A549 (cell line): ENCODE results near the gene SUGCT. TPM values are rescaled to one million over a fixed set of nuclear protein-coding genes. Genes with fewer than 3 reads are reported as not detected.

Experiments
- ATAC-seq, 2 experiments: fragments of 200-7000 bp in 1 of 2; fragments of >200 bp in 1 of 2; cut with Nextera tagmentation in 1 of 2; cut with Tn5 transposase in 1 of 2; 3 replicates each; pipeline versions ENCODE4 v1.8.0 to v1.9.1; 2018 to 2020; ENCODE audit warnings: mild to moderate bottlenecking in 1 of 2, moderate library complexity in 1 of 2
- CTCF ChIA-PET: fragments of 300-600 bp; sonication (Branson Sonifier 250); formaldehyde crosslinking; extraction: SDS; loops from one replicate; lab custom pipeline; 2021; ENCODE audit warnings: antibody characterized with exemption, inconsistent platforms; lab: Yijun Ruan, JAX
- POLR2A ChIA-PET: fragments of 350-600 bp; formaldehyde crosslinking; extraction: SDS; loops from one replicate; lab custom pipeline; 2021; ENCODE audit warnings: antibody characterized with exemption, inconsistent platforms; lab: Yijun Ruan, JAX
- DNase-seq, 2 experiments: peaks; one replicate each; pipeline versions ENCODE4 v3.0.0 to v3.0.0-alpha.2; 2011 to 2016; ENCODE audit warnings: low read depth in 1 of 2, low spot score in 1 of 2
- FAIRE-seq: peaks from 2 replicates; lab custom pipeline; 2011; peaks lifted over from hg19 to GRCh38; lab: Jason Lieb, UNC
- H3K27ac ChIP-seq, 2 experiments: fragments of >200 bp; sonication (Bioruptor Twin); formaldehyde crosslinking; 3 replicates each; pipeline ENCODE4 v1.5.1; 2016 to 2017
- H3K4me1 ChIP-seq: fragments of >200 bp; sonication (Bioruptor Twin); formaldehyde crosslinking; 3 replicates; pipeline ENCODE4 v1.6.1; 2016
- H3K4me2 ChIP-seq: fragments of >200 bp; sonication (Bioruptor Twin); formaldehyde crosslinking; 3 replicates; pipeline ENCODE4 v1.6.1; 2016
- H3K4me3 ChIP-seq: fragments of >200 bp; sonication (Bioruptor Twin); formaldehyde crosslinking; 3 replicates; pipeline ENCODE4 v1.5.1; 2016
- H3K9me3 ChIP-seq: fragments of >200 bp; sonication (Bioruptor Twin); formaldehyde crosslinking; 3 replicates; pipeline ENCODE4 v1.6.1; 2016
- CBX2 ChIP-seq: fragments of 200-600 bp; sonication (generic); IDR thresholded peaks from 2 replicates; pipeline ENCODE4 v1.6.1; 2016; ENCODE audit warnings: low read depth, mild to moderate bottlenecking, borderline replicate concordance
- CBX8 ChIP-seq: fragments of 200-600 bp; sonication (generic); IDR thresholded peaks from 2 replicates; pipeline ENCODE4 v1.6.1; 2016
- CHD2 ChIP-seq: fragments of 150-350 bp; IDR thresholded peaks from 2 replicates; pipeline ENCODE4 v1.6.1; 2014; ENCODE audit warnings: low read length; ENCODE audit not compliant: partially characterized antibody
- E2F6 ChIP-seq: IDR thresholded peaks from 2 replicates; pipeline ENCODE4 v1.6.1; 2012; ENCODE audit warnings: low read depth, borderline replicate concordance
- FOSB ChIP-seq: fragments of 250-450 bp; sonication (Bioruptor Pico); IDR thresholded peaks from 2 replicates; pipeline ENCODE4 v1.5.0; 2020; ENCODE audit warnings: mild to moderate bottlenecking, moderate library complexity
- GATA3 ChIP-seq: IDR thresholded peaks from 2 replicates; pipeline ENCODE4 v1.6.1; 2012; ENCODE audit warnings: borderline replicate concordance
- HES2 ChIP-seq: fragments of >200 bp; sonication (Bioruptor Twin); formaldehyde crosslinking; IDR thresholded peaks from 2 replicates; pipeline ENCODE4 v1.6.1; 2016
- HEYL ChIP-seq: fragments of 250-450 bp; sonication (Bioruptor Pico); IDR thresholded peaks from 2 replicates; pipeline ENCODE4 v1.8.0; 2021; ENCODE audit warnings: mild to moderate bottlenecking, moderate library complexity
- HOXB13 ChIP-seq: fragments of 250-450 bp; sonication (Bioruptor Pico); IDR thresholded peaks from 2 replicates; pipeline ENCODE4 v1.5.0; 2020; ENCODE audit warnings: low read depth, mild to moderate bottlenecking, moderate library complexity
- MAFK ChIP-seq: fragments of 450-650 bp; IDR thresholded peaks from 2 replicates; pipeline ENCODE4 v1.6.1; 2014; ENCODE audit not compliant: partially characterized antibody
- MAZ ChIP-seq: fragments of 150-350 bp; IDR thresholded peaks from 2 replicates; pipeline ENCODE4 v1.6.1; 2014; ENCODE audit warnings: antibody characterized with exemption, low read depth, low read length, borderline replicate concordance
- NPAS2 ChIP-seq: fragments of 250-450 bp; sonication (Bioruptor Pico); IDR thresholded peaks from 2 replicates; pipeline ENCODE4 v1.8.0; 2022; ENCODE audit warnings: mild to moderate bottlenecking, moderate library complexity, borderline replicate concordance
- NR3C1 ChIP-seq: fragments of >200 bp; sonication (Bioruptor Twin); formaldehyde crosslinking; IDR thresholded peaks from 3 replicates; pipeline ENCODE4 v1.6.1; 2017
- PBX3 ChIP-seq: IDR thresholded peaks from 2 replicates; pipeline ENCODE4 v1.6.1; 2012
- POLR2A ChIP-seq: IDR thresholded peaks from 2 replicates; pipeline ENCODE4 v1.6.1; 2012; ENCODE audit warnings: mild to moderate bottlenecking, low read length
- RARB ChIP-seq: fragments of 250-450 bp; sonication (Bioruptor Pico); IDR thresholded peaks from 2 replicates; pipeline ENCODE4 v1.8.0; 2021; ENCODE audit warnings: mild to moderate bottlenecking, moderate library complexity
- REST ChIP-seq: fragments of 200-600 bp; sonication (generic); IDR thresholded peaks from 2 replicates; pipeline ENCODE4 v1.6.1; 2016; ENCODE audit warnings: antibody characterized with exemption, mild to moderate bottlenecking, moderate library complexity
- TFCP2L1 ChIP-seq: fragments of 250-450 bp; sonication (Bioruptor Pico); IDR thresholded peaks from 2 replicates; pipeline ENCODE4 v1.5.0; 2021; ENCODE audit warnings: mild to moderate bottlenecking
- TP53 ChIP-seq: fragments of 250-450 bp; sonication (Bioruptor Pico); IDR thresholded peaks from 2 replicates; pipeline ENCODE4 v1.5.0; 2021; ENCODE audit warnings: mild to moderate bottlenecking, moderate library complexity
- USF2 ChIP-seq: fragments of 450-650 bp; IDR thresholded peaks from 2 replicates; pipeline ENCODE4 v1.6.1; 2014; ENCODE audit warnings: antibody characterized with exemption
- ZC3H11A ChIP-seq: fragments of 450-650 bp; IDR thresholded peaks from 2 replicates; pipeline ENCODE4 v1.6.1; 2014; ENCODE audit warnings: antibody characterized with exemption, mild to moderate bottlenecking
- ZNF302 ChIP-seq: fragments of 250-450 bp; sonication (Bioruptor Pico); IDR thresholded peaks from 2 replicates; pipeline ENCODE4 v1.9.0; 2021; ENCODE audit warnings: inconsistent platforms, mild to moderate bottlenecking, moderate library complexity
- WGBS: methylation state at CpG from one replicate; pipeline ENCODE4 v1.1.6; 2017; ENCODE audit errors: missing lambda C conversion rate; 5-methylcytosine and 5-hydroxymethylcytosine counted together
- polyA plus RNA-seq, 4 experiments: library from polyadenylated mRNA; depleted of rRNA in 3 of 4; stranded (reverse); fragments of >200 nt; fragmentation: RNase III in 1 of 4; extraction: RNeasy Plus Mini Kit Qiagen cat#74134 plus additional on column Dnase treatment in 1 of 4; gene quantifications; 2 replicates in 3 of 4; 3 replicates in 1 of 4; pipeline ENCODE4 v1.2.3, GENCODE V29; 2011 to 2017

SUGCT gene
- polyA plus RNA-seq, 2 of the 4 experiments (the other 2 are of a cell fraction): 1.4 to 1.6 TPM

- Histone ChIP-seq H3K4me2 (no peak overlapping the region), H3K9me3 (no peaks in the 10 kb centered on the region), H3K4me3 (no peak overlapping the region), H3K4me1 (no peaks in the 10 kb centered on the region)
- FAIRE-seq (no peak), DNase-seq (no peak), ATAC-seq (no peak)
- ChIA-PET CTCF (no interaction called here), POLR2A (no interaction called here)
- TF ChIP-seq GATA3 (no peak), CBX2 (no peak), CHD2 (no peak), HES2 (no peak), ZC3H11A (no peak), NPAS2 (CRISPR knock-in tag) (no peak), HEYL (CRISPR knock-in tag) (no peak), RARB (CRISPR knock-in tag) (no peak), TP53 (CRISPR knock-in tag) (no peak), CBX8 (no peak), MAZ (no peak), PBX3 (no peak), HOXB13 (CRISPR knock-in tag) (no peak), FOSB (CRISPR knock-in tag) (no peak), E2F6 (no peak)
- TF ChIP-seq, all 56 proteins: peak for 0
- no peak overlapping the region for H3K27ac ChIP-seq
Observed at GRCh38 chr7:40587419-40587818, 452.6 kb downstream of the SUGCT start.

GRCh38 chr7:40595129-40595528 lies 460.3 kb downstream of the SUGCT start:
- H3K9me3 ChIP-seq: no peaks in the 10 kb centered on the region
- H3K4me2 ChIP-seq: no peak overlapping the region
- TF ChIP-seq REST: no peak
- no peak for TF ChIP-seq NPAS2 (CRISPR knock-in tag)
- no peak for TF ChIP-seq POLR2A
- TF ChIP-seq USF2: no peak
- TF ChIP-seq NR3C1: no peak
- TF ChIP-seq MAFK: no peak
- TF ChIP-seq TFCP2L1: no peak
- no peak for TF ChIP-seq ZNF302 (CRISPR knock-in tag)
- ATAC-seq (no peak), FAIRE-seq (no peak), DNase-seq (no peak)
- 16% methylated on average over 6 of the region's 6 CpGs for WGBS
- CTCF ChIA-PET: interaction anchor here (2.7 kb wide), 1 partner anchor 10 kb away, joined by 11 read pairs; no protein-coding TSS in a partner anchor
- no peak overlapping the region for H3K4me3 ChIP-seq
- no peaks in the 10 kb centered on the region for H3K4me1 ChIP-seq
- POLR2A ChIA-PET: no interaction called here
- H3K27ac ChIP-seq: no peak overlapping the region
